HL-60 (cell line): Measurements from ENCODE around the gene PLA2G6.
A peak's percentile ranks its signal among the peaks of the same experiment; 100 is the strongest.

Experiments
- DNase-seq, 2 experiments: peaks; one replicate each; pipeline ENCODE4 v3.0.0-alpha.2; 2010 to 2020; ENCODE audit warnings: low read depth in 1 of 2, low spot score in 1 of 2
- H3K27ac ChIP-seq: fragments of 250-450 bp; sonication (Bioruptor Pico); replicated peaks from 2 replicates; pipeline ENCODE4 v1.5.1; 2020; ENCODE audit warnings: mild to moderate bottlenecking, moderate library complexity
- H3K27me3 ChIP-seq: fragments of 250-450 bp; sonication (Bioruptor Pico); 2 replicates; pipeline ENCODE4 v1.5.1; 2021; ENCODE audit warnings: mild to moderate bottlenecking, moderate library complexity; ENCODE audit not compliant: insufficient read depth, poor library complexity, severe bottlenecking
- H3K4me3 ChIP-seq: replicated peaks from 2 replicates; pipeline ENCODE4 v1.5.1; 2011; ENCODE audit warnings: mild to moderate bottlenecking, control low read depth, low read length; ENCODE audit not compliant: insufficient read depth
- CTCF ChIP-seq: IDR thresholded peaks from one replicate; pipeline ENCODE4 v1.5.1; 2011; ENCODE audit warnings: low read length, control low read depth, inconsistent platforms; ENCODE audit not compliant: insufficient read depth
- GABPA ChIP-seq: IDR thresholded peaks from 2 replicates; pipeline ENCODE4 v1.6.1; 2012; ENCODE audit warnings: low read depth
- POLR2AphosphoS5 ChIP-seq: IDR thresholded peaks from 2 replicates; pipeline ENCODE4 v1.6.1; 2012; ENCODE audit warnings: low read depth
- REST ChIP-seq: IDR thresholded peaks from 2 replicates; pipeline ENCODE4 v1.6.1; 2012; ENCODE audit warnings: low read depth; ENCODE audit not compliant: insufficient replicate concordance
- SPI1 ChIP-seq: IDR thresholded peaks from 2 replicates; pipeline ENCODE4 v1.6.1; 2012; ENCODE audit warnings: low read depth, mild to moderate bottlenecking, borderline replicate concordance

PLA2G6 gene

GRCh38 chr22:38214302-38215056 is 32.8 kb upstream of the PLA2G6 start:
- H3K27me3 ChIP-seq: no peaks in the 10 kb centered on the region
- no peak overlapping the region for H3K27ac ChIP-seq
- no peak overlapping the region for H3K4me3 ChIP-seq
- peak in 1 of 2 experiments; percentile 70 for DNase-seq
- TF ChIP-seq POLR2AphosphoS5 (peak; percentile 42; the same call in 1 of the 2 replicates), REST (no peak)

GRCh38 chr22:38213990-38214301 is 32.3 kb upstream of the PLA2G6 start:
- TF ChIP-seq GABPA (no peak), CTCF (no peak), REST (no peak), POLR2AphosphoS5 (no peak), SPI1 (no peak)
- Histone ChIP-seq H3K27me3 (no peaks in the 10 kb centered on the region), H3K4me3 (no peak overlapping the region), H3K27ac (no peak overlapping the region)
- no peak for DNase-seq

- TF ChIP-seq SPI1: no peak
- no peak for TF ChIP-seq POLR2AphosphoS5
- no peak for TF ChIP-seq GABPA
- TF ChIP-seq REST: no peak
- no peak for TF ChIP-seq CTCF
- no peaks in the 10 kb centered on the region for H3K27me3 ChIP-seq
- H3K27ac ChIP-seq: no peak overlapping the region
- DNase-seq: peak in 1 of 2 experiments; percentile 62
- no peak overlapping the region for H3K4me3 ChIP-seq
These were observed 31.8 kb upstream of the PLA2G6 start for GRCh38 chr22:38213319-38213989.
